Fibroblast of the conjunctiva (primary cell): ENCODE data around the gene LATS1.

ENCODE experiments used
- DNase-seq: peaks from one replicate; pipeline ENCODE4 v3.0.0-alpha.2; 2010; ENCODE audit warnings: low read depth

LATS1 gene

GRCh38 chr6:149660028-149660427 is 57.9 kb downstream of the LATS1 start:
- no peak for DNase-seq

DNA sequence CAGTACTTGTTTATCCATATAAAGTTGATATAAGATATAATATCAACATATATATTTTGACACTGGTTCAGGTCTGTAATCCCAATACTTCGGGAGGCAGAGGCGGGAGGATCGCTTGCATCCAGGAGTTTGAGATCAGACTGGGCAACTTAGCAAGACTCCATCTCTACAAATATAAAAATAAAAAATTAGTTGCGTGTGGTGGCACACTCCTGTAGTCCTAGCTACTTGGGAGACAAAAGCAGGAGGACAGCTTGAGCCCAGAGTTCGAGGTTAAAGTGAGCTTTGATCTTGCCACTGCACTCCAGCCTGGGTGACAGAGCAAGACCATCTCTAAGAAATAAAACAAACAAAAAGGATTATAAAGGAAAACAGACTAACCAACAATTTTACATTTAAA is 60.5 kb downstream of the LATS1 start:
- no peak for DNase-seq

GRCh38 chr6:149651056-149651455 is 66.8 kb downstream of the LATS1 start:
- no peak for DNase-seq

DNA sequence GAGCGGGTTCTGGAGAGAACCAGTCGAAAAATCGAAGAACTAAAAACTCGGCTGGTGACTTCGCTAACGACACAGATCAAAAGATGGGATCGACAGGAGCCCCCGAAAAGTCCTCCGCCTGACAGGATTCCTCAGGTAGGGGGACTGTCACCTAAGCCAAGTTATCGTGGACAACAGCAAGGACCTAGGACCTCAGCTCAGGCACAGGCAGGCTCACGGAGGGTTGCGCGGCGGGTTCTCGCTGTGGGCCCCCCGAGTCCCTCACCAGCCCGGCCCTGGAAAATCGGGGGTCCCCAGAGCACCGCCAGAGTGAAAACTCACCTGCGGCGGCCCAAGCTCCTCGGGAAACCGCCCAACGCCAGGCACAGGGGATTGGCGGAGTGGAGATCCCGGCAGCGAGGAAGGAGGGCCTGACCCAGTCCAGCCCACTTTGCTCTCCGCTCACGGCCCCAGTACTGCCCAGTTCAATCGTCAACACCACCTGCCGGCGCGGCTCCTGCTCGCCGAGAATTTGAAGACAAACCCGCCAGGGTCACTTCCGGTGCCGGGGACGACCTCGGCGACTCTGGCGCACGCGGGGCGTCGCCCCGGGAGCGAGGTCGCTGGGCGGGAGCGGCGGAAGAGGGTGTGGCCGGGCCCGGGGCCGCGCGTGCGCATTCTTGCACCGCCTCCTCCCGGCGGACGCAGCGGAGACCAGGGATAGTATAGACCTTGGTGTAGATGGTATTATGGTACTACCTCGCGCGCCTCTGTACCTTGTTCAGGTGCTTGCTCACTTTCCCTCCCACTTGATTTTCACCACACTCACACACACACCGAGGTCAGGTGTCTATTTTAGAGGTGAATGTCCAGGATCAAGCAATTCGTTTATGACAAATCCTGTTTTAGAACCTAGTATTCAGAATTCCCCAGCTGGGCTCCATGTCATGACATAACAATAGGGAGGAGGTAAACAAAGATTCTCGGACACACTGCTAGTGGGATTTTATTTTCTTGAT is 69.5 kb downstream of the LATS1 start, which contains the start of gene KATNA1:
TSS of gene KATNA1 (minus strand) at position 567 of the 998 bp plus-strand sequence. CDS start 10,167 bp downstream, outside the sequence.
- DNase-seq: peak; percentile 55

- no peak for DNase-seq
These were observed 71.3 kb downstream of the LATS1 start for GRCh38 chr6:149646599-149646998.

GRCh38 chr6:149642829-149643580 is 74.9 kb downstream of the LATS1 start:
- DNase-seq: no peak

GRCh38 chr6:149636124-149636523 is 81.8 kb downstream of the LATS1 start:
- peak; percentile 10 for DNase-seq

DNA sequence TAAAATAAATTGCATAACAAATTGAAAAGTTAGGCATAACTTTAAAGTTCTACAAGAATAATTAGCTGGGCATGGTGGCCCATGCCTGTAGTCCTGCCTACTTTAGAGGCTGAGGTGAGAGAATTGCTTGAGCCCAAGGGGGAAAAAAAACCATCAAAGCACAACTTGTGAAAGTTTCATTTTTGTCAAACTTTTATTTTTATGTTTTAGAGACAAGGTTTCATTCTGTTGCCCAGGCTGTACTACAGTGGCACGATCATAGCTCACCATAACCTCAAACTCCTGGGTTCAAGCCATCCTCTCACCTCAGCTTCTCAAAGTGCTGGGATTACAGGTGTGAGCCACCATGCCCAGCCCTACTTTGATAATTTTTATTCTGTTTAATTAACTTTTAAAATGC is 83.6 kb downstream of the LATS1 start:
- DNase-seq: no peak

DNA sequence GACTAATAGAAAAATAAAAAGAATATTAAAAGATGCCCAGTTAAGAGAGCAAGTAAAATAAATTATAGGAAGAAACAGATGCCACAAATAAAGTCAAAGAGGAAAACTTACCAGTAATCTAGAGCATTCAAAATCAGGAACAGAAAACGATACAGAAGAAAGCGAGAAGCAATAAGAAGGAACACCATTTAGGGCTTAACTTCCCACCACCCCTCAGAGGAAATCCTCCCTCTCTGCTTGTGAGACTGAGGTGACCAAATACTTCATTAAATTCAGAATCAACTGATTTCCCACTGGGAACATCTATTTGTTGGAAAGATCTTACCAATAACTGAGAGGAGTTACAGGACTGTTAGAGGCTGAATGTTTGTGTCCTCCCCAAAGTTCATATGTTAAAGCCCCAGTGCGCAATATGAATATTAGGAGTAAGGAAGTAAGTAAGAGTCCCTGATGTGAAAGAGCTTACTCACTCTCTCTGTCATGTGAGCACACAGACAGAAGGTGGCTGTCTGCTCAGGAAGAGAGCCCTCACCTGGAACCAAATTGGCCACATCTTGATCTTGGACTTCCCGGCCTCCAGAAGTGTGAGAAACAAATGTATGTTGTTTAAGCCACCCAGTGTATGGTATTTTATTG is 88.9 kb downstream of the LATS1 start:
- DNase-seq: no peak

DNA sequence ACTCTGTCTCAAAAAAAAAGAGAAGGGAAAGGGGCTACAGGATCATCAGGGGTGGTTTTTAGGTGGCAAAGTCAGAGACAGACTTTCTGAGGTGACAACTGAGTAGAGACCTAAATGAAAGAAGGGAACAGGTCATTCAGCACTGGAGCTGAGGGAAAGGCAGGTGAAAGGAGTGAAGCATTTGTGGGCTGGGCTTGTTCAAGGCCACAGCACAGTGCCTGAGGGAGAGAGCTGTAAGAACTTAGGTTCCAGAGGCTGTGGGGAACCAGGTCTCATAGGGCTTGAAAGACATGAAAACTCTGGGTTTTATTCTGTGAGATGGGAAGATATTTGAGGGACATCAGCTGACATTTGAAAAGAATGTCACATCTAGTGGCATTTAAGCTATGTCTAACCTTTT is 90.2 kb downstream of the LATS1 start:
- DNase-seq: no peak

DNA sequence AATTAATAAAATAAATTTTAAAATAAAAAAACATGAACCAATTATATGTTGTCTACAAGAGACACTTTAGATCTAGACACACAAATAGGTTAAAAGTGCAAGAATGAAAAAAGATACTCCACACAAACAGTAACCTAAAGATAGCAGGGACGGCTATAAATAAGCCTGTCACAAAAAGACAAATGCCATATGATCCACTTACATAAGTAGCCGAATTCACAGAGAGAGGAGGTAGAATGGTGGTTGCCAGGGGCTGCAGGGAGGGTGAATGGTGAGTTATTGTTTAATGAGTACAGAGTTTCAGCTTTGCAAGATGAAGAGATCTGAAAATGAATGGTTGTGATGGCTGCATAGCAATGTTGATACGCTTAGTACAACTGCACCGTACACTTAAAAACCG is 102.1 kb downstream of the LATS1 start:
- no peak for DNase-seq

DNA sequence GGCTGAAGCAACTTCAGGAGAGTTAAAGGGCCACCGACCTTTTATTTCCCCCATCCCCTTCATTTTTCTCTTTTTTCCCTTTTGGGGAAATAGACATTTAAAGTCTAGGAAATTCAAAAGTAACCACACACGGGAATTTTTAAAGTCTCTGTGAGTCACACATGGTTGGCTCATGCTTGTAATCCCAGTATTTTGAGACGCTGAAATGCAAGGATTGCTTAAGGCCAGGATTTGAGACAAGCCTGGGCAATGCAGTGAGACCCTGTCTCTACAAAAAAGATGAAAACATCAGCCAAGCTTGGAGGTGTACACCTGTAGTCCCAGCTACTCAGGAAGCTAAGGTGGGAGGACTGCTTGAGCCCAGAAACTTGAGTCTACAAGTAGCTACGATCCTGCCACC is 103.6 kb downstream of the LATS1 start:
- DNase-seq: no peak

DNA sequence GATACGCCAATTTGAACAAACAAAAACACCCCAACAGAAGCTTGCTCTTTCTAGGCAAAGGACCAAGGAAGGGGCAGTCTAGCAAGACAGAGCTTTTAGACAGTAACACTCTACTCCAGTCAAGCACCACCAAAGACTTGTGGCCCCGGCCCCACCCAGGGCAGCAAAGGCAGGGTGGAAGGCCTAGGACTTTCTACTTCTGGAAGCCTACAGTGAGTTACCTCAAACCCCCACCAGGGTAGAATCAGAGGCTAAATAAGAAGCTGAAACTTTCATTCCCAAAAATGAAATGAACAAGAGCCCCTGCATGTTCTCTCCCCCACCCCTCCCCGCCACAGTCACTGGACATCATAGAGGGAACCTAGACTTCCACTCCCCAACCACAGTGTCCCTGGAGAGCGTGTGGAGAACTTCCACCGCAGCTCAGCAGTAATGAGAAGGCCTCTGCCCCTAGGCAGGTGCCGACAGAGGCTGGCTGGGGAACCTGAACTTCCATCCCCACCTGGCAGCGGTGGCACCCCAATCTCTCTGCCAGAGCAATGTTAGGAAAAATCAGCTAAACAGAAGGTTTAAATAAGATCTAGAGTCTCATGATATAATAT is 109.4 kb downstream of the LATS1 start:
- no peak for DNase-seq
